DMS53 (cell line): Measurements from ENCODE around the gene PFKP.
A peak's percentile ranks its signal among the peaks of the same experiment; 100 is the strongest.
"Not testable (repeated sequence)": the region's sequence is repeated elsewhere in the genome, so short reads cannot be mapped to it uniquely, and the experiment has no call there.

Source experiments
- DNase-seq: peaks from one replicate; lab custom pipeline; 2025; lab: John Stamatoyannopoulos, UW

Gene PFKP

GRCh38 chr10:3098689-3099088 is 31.3 kb downstream of the PFKP start:
- DNase-seq = no peak

GRCh38 chr10:3099291-3100092 is 32.1 kb downstream of the PFKP start:
- DNase-seq = no peak

GRCh38 chr10:3100093-3100792 is 32.9 kb downstream of the PFKP start:
- no peak for DNase-seq

- DNase-seq = no peak
Measured at GRCh38 chr10:3100856-3101640, 33.7 kb downstream of the PFKP start.

- DNase-seq = peak; percentile 93
Measured at GRCh38 chr10:3102720-3103427, 35.5 kb downstream of the PFKP start.

GRCh38 chr10:3103646-3104045 is 36.3 kb downstream of the PFKP start:
- DNase-seq = no peak

- DNase-seq = no peak
Measured at GRCh38 chr10:3104251-3104918, 37.0 kb downstream of the PFKP start.

- no peak for DNase-seq
Measured at GRCh38 chr10:3105166-3105565, 37.8 kb downstream of the PFKP start.

- DNase-seq = no peak
Measured at GRCh38 chr10:3105905-3106304, 38.6 kb downstream of the PFKP start.

GRCh38 chr10:3106328-3106727 is 39.0 kb downstream of the PFKP start:
- not testable (repeated sequence) for DNase-seq

- DNase-seq = no peak
Measured at GRCh38 chr10:3106928-3107425, 39.6 kb downstream of the PFKP start.

GRCh38 chr10:3107426-3107961 is 40.1 kb downstream of the PFKP start:
- DNase-seq = no peak

GRCh38 chr10:3108033-3108432 is 40.7 kb downstream of the PFKP start:
- no peak for DNase-seq

- no peak for DNase-seq
Measured at GRCh38 chr10:3108575-3109105, 41.3 kb downstream of the PFKP start.

GRCh38 chr10:3109196-3109595 is 41.8 kb downstream of the PFKP start:
- no peak for DNase-seq

- no peak for DNase-seq
Measured at GRCh38 chr10:3109633-3110032, 42.3 kb downstream of the PFKP start.

- DNase-seq = no peak
Measured at GRCh38 chr10:3110782-3111620, 43.7 kb downstream of the PFKP start.

- no peak for DNase-seq
Measured at GRCh38 chr10:3111621-3112163, 44.3 kb downstream of the PFKP start.

GRCh38 chr10:3113343-3113720 is 46.0 kb downstream of the PFKP start:
- DNase-seq = no peak

- no peak for DNase-seq
Measured at GRCh38 chr10:3115685-3116084, 48.3 kb downstream of the PFKP start.
